ENCODE data around the gene SERPINA3.
"Not testable (repeated sequence)": the region's sequence is repeated elsewhere in the genome, so short reads cannot be mapped to it uniquely, and the experiment has no call there.

Gene SERPINA3

DNA sequence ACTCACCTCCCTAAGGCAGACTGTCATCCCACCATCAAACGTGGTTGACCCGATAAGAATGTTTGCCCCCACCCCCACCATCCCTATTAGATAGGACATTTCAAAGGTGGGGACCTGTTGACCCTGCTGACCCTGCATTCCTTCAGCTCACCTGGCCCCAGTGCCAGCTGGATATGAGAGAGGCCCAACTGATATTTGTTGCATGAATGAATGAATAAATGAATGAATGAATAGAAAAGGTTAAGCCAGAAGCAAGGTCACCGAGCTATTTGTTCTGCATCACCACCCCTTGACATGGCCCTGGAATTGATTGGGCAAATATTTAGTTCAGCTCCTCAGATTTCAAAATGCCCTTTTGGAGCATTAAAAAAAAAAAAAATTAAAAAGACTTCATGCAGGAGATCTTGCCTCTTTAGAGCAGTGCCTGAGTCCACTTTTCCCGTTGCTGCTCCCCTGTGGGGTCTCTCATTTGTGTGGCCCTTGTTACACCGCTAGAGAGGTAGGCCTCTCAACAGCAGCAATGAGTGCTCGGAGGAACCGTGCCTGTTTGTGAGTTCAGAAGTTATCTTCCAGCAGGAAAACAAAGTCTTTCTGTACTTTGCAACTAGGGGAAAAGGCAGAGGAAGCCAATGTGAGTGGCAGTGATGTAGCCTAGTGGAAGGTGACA lies 39.4 kb upstream of the SERPINA3 start:
- TF ChIP-seq POU2F2 (IDR thresholded peaks at IDR 0.05; ENCODE audit: low read depth, low read length) (no peak), POLR2A (IDR thresholded peaks at IDR 0.05; ENCODE audit: low read depth, low read length) (no peak), POLR2AphosphoS5 (IDR thresholded peaks at IDR 0.05; ENCODE audit: low read depth, low read length) (no peak), PAX5 (IDR thresholded peaks at IDR 0.05; ENCODE audit: insufficient read depth, low read length, severe bottlenecking) (no peak), TAF1 (IDR thresholded peaks at IDR 0.05; ENCODE audit: low read depth, low read length) (no peak), SPI1 (IDR thresholded peaks at IDR 0.05; ENCODE audit: low read depth, low read length) (no peak)
- FAIRE-seq = no peak

DNA sequence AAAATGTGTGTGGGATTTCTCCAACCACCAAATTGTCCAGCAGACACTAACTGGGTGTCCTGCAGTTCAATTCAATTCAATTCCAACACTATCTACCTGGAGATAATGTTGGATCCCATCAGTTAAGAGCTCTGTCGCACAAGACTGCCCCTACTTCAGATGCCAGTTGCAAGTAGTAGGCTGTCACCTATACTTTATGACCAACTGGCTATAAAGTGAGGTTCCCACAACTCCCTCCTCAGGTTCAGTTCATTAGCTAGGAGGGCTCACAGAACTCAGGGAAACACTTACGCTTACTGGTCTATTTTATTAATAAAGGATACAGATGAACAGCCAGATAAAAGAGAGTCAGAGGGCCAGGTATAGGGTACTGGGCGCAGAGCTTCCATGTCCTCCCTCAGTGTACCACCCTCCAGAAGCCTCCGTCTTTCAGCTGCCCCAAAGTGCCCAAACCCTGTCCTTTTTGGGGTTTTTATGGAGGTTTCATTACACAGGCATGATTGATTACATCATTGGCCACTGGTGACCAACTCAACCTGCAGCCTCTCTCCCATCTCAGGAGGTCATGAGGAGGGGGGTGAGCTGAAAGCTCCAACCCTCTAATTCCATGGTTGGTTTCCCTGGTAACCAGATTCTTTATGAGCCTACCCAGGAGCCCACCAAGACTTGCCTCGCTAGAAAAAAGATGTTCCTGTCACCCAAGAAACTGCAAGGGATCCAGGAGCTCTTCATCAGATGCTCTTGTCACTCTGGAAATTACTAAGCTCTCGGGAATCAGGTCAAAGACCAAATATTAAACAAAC lies 38.5 kb upstream of the SERPINA3 start:
- TF ChIP-seq POU2F2 (IDR thresholded peaks at IDR 0.05; ENCODE audit: low read depth, low read length) (no peak), POLR2A (IDR thresholded peaks at IDR 0.05; ENCODE audit: low read depth, low read length) (no peak), SPI1 (IDR thresholded peaks at IDR 0.05; ENCODE audit: low read depth, low read length) (no peak), PAX5 (IDR thresholded peaks at IDR 0.05; ENCODE audit: insufficient read depth, low read length, severe bottlenecking) (no peak), POLR2AphosphoS5 (IDR thresholded peaks at IDR 0.05; ENCODE audit: low read depth, low read length) (no peak), TAF1 (IDR thresholded peaks at IDR 0.05; ENCODE audit: low read depth, low read length) (no peak)

More for the DNA sequence above, 39.4 kb upstream of the SERPINA3 start:
- DNase-seq (ENCODE audit: insufficient read length, low spot score) = no peak

DNA sequence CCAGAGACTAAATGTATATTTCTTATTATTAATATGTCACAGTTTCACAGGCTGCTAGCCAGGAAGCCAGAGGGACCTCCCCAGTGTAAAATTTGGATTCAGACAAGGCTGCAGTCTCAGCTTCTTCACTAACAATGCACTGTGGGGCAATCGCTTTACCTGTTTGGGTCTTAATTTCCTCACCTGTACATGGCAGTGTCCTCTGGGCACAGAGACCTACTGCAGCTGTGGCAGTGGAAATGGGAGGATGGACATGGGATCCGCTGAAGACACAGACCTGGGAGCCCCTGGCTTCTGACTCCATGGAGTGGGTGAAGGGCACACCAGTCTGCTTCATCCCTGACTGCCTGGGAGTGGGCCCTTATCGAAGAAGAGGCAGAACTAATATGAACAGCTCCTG lies 37.9 kb upstream of the SERPINA3 start:
- TF ChIP-seq POLR2AphosphoS5 (IDR thresholded peaks at IDR 0.05; ENCODE audit: low read depth, low read length) (no peak), SPI1 (IDR thresholded peaks at IDR 0.05; ENCODE audit: low read depth, low read length) (no peak), POU2F2 (IDR thresholded peaks at IDR 0.05; ENCODE audit: low read depth, low read length) (no peak), TAF1 (IDR thresholded peaks at IDR 0.05; ENCODE audit: low read depth, low read length) (no peak), PAX5 (IDR thresholded peaks at IDR 0.05; ENCODE audit: insufficient read depth, low read length, severe bottlenecking) (no peak), POLR2A (IDR thresholded peaks at IDR 0.05; ENCODE audit: low read depth, low read length) (no peak)
- DNase-seq (ENCODE audit: insufficient read length, low spot score) (no peak), FAIRE-seq (no peak)

More for the DNA sequence above, 38.5 kb upstream of the SERPINA3 start:
- FAIRE-seq = no peak
- DNase-seq (ENCODE audit: insufficient read length, low spot score) = no peak

DNA sequence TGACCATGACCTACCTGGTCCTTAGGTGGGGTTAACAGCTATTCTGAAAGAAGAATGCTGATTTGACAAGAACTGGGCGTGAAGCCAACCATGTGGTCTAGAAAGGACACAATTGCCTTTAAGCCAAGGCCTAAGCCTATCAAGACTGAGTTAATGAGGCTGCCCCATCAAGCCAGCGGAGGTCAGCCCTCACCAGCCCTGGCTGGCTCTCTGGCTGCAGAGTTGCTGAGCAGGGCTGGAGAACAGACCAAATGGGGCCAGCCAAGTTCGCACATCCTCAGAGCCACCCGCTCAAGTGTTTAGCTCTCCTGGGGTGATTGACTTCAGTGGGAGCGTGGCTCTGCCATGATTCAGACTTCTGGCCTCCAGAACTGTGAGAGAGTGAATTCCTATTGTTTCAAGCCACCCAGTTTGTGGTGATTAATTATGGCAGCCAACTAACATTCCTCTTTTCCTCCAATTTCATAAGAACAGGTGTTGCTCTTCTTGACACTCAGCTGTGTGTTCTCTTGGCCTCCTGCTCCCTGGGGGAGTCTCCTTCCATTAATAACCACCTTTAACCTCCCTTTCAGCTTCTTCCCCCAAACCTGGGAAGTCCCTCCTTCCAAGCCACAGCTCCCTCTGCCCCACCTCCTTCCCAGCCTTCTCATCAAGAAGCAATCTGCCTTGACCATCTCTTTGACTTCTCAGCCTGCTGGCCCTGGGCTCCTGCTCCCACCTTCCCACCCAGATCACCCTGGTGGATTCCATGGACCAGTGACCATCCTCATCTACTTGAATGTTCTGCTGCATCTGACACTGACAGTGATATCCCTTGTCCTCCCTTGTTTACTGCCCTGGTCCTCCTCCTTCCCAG lies 36.2 kb upstream of the SERPINA3 start:
- TF ChIP-seq TAF1 (IDR thresholded peaks at IDR 0.05; ENCODE audit: low read depth, low read length) (no peak), SPI1 (IDR thresholded peaks at IDR 0.05; ENCODE audit: low read depth, low read length) (no peak), POLR2AphosphoS5 (IDR thresholded peaks at IDR 0.05; ENCODE audit: low read depth, low read length) (no peak), POLR2A (IDR thresholded peaks at IDR 0.05; ENCODE audit: low read depth, low read length) (no peak), PAX5 (IDR thresholded peaks at IDR 0.05; ENCODE audit: insufficient read depth, low read length, severe bottlenecking) (no peak), POU2F2 (IDR thresholded peaks at IDR 0.05; ENCODE audit: low read depth, low read length) (no peak)
- FAIRE-seq (no peak), DNase-seq (ENCODE audit: insufficient read length, low spot score) (no peak)

DNA sequence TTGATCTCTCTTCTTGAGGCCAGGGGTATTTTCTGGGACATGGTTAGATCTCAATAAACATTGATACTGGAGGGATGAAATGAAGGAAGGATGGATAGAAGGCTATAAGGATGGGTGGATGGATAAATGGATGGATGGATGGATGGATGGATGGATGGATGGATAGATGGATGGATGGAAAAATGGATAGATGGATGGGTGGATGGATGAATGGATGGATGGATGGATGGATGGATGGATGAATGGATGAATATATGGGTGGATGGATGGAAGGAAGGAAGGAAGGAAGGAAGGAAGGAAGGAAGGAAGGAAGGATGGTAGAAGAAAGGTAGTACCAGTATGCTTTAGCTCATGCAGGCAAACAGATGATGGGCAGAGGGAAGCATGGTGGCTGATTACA lies 34.7 kb upstream of the SERPINA3 start:
- FAIRE-seq = not testable (repeated sequence)

DNA sequence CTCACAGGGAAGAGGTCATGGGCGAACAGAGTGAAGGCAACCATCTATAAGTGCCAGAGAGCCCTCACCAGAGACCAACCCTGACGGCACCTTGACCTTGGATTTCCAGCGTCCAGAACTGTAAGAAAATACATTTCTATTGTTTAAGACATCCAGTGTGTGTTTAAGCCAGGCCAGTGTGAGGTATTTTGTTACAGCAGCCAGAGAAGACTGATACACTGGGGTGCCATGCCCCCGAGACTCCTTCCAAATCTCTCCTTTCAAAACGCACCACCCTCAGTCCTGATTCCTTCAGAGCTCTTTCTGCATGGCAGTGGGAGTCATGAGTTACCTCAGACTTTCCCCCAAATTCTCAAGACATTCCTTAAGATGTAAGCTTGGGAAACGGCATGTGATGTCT lies 33.5 kb upstream of the SERPINA3 start:
- no peak for TF ChIP-seq POLR2AphosphoS5 (IDR thresholded peaks at IDR 0.05; ENCODE audit: low read depth, low read length)
- TF ChIP-seq POLR2A (IDR thresholded peaks at IDR 0.05; ENCODE audit: low read depth, low read length) = no peak
- no peak for TF ChIP-seq TAF1 (IDR thresholded peaks at IDR 0.05; ENCODE audit: low read depth, low read length)
- TF ChIP-seq SPI1 (IDR thresholded peaks at IDR 0.05; ENCODE audit: low read depth, low read length) = no peak
- TF ChIP-seq POU2F2 (IDR thresholded peaks at IDR 0.05; ENCODE audit: low read depth, low read length) = no peak
- TF ChIP-seq PAX5 (IDR thresholded peaks at IDR 0.05; ENCODE audit: insufficient read depth, low read length, severe bottlenecking) = no peak
- FAIRE-seq = no peak
- no peak for DNase-seq (ENCODE audit: insufficient read length, low spot score)

More for the DNA sequence above, 34.7 kb upstream of the SERPINA3 start:
- DNase-seq (ENCODE audit: insufficient read length, low spot score) = not testable (repeated sequence)

DNA sequence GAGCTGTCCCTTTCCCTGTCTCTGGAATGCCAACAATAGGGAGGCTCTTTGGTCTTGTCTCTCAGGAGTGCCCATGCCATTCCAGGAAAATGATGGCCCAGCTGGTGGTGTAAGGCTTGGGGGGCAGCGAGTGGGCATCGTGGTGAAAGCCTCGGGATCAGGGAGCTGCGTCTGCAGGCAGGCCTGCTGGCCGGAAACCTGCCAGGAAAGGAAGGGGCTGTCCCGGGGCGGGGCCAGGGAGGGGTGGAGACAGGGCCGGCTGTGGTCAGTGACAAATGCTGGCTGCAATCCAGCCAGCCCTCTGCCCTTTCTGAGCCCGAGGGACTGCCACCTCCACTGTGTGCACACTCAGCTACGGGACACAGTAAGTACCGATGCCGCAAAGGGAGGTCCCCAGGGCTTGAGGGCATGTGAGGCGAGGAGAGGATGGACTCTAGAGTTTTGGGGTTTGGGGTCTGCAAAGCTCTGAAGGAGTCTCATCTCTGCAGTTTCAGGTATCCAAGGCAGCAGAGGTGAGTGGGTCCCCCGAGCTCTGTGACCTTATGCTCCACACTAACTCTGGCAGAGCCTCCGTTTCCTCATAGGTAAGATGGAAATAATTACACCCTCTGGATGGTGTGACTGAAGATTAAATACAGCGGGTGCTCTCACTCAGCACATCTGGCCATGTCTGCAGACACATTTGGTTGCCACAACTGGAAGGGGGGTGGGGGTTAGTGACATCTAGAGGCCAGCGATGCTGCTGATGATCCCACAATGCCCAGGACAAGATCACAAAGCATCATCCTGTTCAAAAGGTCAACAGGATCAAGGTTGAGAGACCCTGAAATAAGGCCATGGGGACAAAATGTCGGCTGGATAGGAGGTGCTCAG lies 30.8 kb upstream of the SERPINA3 start, which contains the start of gene SERPINA5:
Gene SERPINA5, plus strand, starts transcription at position 300 of the 873 bp plus-strand sequence. CDS start 5,937 bp downstream, outside the sequence.
- no peak for DNase-seq (ENCODE audit: insufficient read length, low spot score)
- TF ChIP-seq POU2F2 (IDR thresholded peaks at IDR 0.05; ENCODE audit: low read depth, low read length) (no peak), SPI1 (IDR thresholded peaks at IDR 0.05; ENCODE audit: low read depth, low read length) (no peak)
- FAIRE-seq = no peak

DNA sequence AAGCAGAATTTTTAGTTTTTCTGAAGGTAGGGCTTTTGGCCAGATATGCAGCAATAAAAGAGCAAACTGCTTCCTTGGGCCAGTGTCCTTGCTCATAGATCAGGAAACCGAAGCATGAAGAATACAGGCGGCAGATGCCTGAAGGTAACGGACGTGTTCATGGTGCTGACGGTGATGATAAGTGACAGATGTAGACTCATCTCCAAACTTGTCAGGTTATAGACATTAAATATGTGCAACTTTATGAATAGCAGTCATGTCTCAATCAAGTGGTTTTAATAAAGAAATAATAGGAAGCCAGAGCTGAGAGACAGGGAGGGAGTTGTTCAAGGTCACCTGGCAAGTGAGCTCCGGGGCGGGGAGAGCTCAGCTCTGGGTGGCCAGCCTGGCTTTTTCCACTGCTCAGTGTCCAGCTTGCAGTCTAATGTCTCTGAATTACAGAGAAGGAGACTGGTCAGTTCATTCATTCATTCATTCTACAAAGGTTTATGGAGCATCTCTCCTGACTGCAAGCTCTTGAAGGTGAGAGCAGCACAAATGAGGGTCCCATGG lies 29.9 kb upstream of the SERPINA3 start:
- DNase-seq (ENCODE audit: insufficient read length, low spot score) = no peak
- FAIRE-seq = no peak

More for the DNA sequence above, 29.9 kb upstream of the SERPINA3 start:
- TF ChIP-seq PAX5 (IDR thresholded peaks at IDR 0.05; ENCODE audit: insufficient read depth, low read length, severe bottlenecking) (no peak), SPI1 (IDR thresholded peaks at IDR 0.05; ENCODE audit: low read depth, low read length) (no peak), POLR2AphosphoS5 (IDR thresholded peaks at IDR 0.05; ENCODE audit: low read depth, low read length) (no peak), POU2F2 (IDR thresholded peaks at IDR 0.05; ENCODE audit: low read depth, low read length) (no peak), POLR2A (IDR thresholded peaks at IDR 0.05; ENCODE audit: low read depth, low read length) (no peak), TAF1 (IDR thresholded peaks at IDR 0.05; ENCODE audit: low read depth, low read length) (no peak)
